A549 (cell line): Measurements from ENCODE around the gene GPR176.

Source experiments
- CBX8 ChIP-seq: fragments of 200-600 bp; sonication (generic); IDR thresholded peaks from 2 replicates; pipeline ENCODE4 v1.6.1; 2016
- RFX5 ChIP-seq: fragments of 450-650 bp; IDR thresholded peaks from 2 replicates; pipeline ENCODE4 v1.7.1; 2014; ENCODE audit warnings: antibody characterized with exemption, mild to moderate bottlenecking, moderate library complexity
- TF ChIP-seq, protein P1 (sequence below): IDR thresholded peaks from 2 replicates; pipeline ENCODE4 v1.6.1; 2012
- TF ChIP-seq, protein P2 (sequence below): fragments of >200 bp; sonication (Bioruptor Twin); formaldehyde crosslinking; IDR thresholded peaks from 3 replicates; pipeline ENCODE4 v1.5.1; 2016

DNA sequence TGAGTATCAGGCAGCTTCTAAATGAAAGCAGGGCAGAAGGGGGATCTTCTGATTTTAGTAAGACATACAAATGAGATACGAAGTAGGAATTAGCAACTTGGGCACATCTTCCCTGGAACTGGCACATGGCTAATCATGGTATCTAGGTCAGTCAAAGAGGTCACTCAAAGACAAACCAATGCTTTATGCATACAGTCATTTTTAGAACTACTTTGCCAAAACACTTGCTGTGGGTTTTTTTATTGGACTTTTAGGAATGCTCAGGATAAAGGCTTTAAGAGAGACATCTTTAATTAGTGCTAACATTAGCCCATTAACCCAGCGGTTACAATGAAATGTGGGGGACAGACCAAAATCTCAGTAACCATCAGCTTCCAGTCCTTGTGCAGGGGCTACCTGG is 51.7 kb downstream of the GPR176 start:
- TF ChIP-seq, protein P1, sequence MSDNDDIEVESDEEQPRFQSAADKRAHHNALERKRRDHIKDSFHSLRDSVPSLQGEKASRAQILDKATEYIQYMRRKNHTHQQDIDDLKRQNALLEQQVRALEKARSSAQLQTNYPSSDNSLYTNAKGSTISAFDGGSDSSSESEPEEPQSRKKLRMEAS, result no peak
- TF ChIP-seq, protein P2, sequence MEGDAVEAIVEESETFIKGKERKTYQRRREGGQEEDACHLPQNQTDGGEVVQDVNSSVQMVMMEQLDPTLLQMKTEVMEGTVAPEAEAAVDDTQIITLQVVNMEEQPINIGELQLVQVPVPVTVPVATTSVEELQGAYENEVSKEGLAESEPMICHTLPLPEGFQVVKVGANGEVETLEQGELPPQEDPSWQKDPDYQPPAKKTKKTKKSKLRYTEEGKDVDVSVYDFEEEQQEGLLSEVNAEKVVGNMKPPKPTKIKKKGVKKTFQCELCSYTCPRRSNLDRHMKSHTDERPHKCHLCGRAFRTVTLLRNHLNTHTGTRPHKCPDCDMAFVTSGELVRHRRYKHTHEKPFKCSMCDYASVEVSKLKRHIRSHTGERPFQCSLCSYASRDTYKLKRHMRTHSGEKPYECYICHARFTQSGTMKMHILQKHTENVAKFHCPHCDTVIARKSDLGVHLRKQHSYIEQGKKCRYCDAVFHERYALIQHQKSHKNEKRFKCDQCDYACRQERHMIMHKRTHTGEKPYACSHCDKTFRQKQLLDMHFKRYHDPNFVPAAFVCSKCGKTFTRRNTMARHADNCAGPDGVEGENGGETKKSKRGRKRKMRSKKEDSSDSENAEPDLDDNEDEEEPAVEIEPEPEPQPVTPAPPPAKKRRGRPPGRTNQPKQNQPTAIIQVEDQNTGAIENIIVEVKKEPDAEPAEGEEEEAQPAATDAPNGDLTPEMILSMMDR, result no peak
- TF ChIP-seq RFX5 (no peak), CBX8 (no peak)
